ENCODE results near the gene LYRM1. TPM values are rescaled to one million over a fixed set of nuclear protein-coding genes. Genes with fewer than 3 reads are reported as not detected.
A peak's percentile ranks its signal among the peaks of the same experiment; 100 is the strongest.

Gene LYRM1
- total and polyA plus RNA-seq, 2 experiments from 2014 or later = 57.3 to 60.0 TPM

DNA sequence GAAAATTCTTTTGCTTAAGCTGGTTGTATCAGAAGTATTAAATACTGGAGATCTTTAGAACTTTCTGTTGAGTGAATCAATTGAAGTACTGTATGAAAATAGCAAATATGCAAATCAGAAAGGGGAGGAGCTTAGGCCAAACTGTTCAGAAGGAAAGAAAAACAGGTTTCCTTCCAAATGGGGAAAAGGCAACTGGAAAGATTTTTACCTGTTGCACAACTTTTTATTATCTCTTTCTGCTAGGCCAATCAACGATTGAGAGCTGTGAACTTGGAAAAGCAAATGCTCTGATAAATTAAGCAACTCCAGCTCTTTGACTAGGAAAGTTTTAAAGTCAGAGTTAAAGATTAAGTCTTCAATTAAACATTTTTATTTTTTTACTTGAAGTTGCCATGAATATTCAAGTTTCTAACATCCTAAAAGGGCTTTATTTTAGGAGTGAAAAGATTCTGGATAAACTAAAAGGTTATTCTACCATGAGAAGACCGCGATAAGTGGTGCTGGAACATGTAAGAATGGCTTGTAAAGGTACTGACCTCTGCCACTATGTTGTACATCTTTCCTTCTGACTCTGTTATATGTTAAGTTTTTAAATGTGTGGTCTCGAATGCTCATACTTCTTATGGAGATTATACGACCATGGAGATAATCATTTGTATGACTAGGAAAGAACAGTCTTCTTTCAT lies 16.9 kb upstream of the LYRM1 start:
- peaks cover 14% of the 10 kb centered on the region for H4K20me1 ChIP-seq (ENCODE audit: insufficient read depth, poor library complexity, severe bottlenecking)
- H3K27me3 ChIP-seq = no peaks in the 10 kb centered on the region
- peak overlapping the region; percentile 65 for H3K27ac ChIP-seq
- peak overlapping the region; percentile 6 for H3K4me2 ChIP-seq
- H2AFZ ChIP-seq = no peak overlapping the region
- 64% methylated on average over 5 of the region's 5 CpGs for WGBS (ENCODE audit: low lambda C conversion rate, missing lambda C conversion rate)
- no peaks in the 10 kb centered on the region for H3K9me3 ChIP-seq (ENCODE audit: low read depth)
- TF ChIP-seq EZH2phosphoT487 (IDR thresholded peaks at IDR 0.05; ENCODE audit: low read depth, severe bottlenecking, unreplicated experiment) (no peak), EZH2 (IDR thresholded peaks at IDR 0.05; ENCODE audit: borderline replicate concordance) (no peak)
- TF ChIP-seq, protein P1, sequence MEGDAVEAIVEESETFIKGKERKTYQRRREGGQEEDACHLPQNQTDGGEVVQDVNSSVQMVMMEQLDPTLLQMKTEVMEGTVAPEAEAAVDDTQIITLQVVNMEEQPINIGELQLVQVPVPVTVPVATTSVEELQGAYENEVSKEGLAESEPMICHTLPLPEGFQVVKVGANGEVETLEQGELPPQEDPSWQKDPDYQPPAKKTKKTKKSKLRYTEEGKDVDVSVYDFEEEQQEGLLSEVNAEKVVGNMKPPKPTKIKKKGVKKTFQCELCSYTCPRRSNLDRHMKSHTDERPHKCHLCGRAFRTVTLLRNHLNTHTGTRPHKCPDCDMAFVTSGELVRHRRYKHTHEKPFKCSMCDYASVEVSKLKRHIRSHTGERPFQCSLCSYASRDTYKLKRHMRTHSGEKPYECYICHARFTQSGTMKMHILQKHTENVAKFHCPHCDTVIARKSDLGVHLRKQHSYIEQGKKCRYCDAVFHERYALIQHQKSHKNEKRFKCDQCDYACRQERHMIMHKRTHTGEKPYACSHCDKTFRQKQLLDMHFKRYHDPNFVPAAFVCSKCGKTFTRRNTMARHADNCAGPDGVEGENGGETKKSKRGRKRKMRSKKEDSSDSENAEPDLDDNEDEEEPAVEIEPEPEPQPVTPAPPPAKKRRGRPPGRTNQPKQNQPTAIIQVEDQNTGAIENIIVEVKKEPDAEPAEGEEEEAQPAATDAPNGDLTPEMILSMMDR (IDR thresholded peaks at IDR 0.05; ENCODE audit: poor library complexity) = no peak
- no peaks in the 10 kb centered on the region for H3K9me2 ChIP-seq (replicated peaks; ENCODE audit: insufficient read depth)
- no peak overlapping the region for H3K4me3 ChIP-seq
- H3K36me3 ChIP-seq (replicated peaks; ENCODE audit: insufficient read depth, low read depth) = no peaks in the 10 kb centered on the region
- peak; percentile 41 for DNase-seq (ENCODE audit: low spot score)
- H3K79me2 ChIP-seq = peaks cover 84% of the 10 kb centered on the region
- peaks cover 70% of the 10 kb centered on the region for H3K4me1 ChIP-seq (ENCODE audit: insufficient read depth)

DNA sequence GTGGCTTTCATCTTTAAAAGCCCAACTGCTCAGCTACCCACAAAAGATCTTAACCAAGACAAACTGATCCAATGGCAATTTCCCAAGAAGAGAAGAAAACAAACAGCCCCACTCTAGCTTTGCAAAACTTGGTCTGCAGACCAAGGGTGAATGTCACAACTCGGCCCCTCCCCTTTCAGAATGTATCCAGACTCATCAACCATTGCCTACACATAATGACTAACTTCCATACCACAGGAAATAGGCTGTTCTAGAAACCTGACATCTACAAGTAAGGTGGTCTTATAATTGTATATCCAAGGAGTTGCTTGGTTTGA lies 16.4 kb upstream of the LYRM1 start:
- no peaks in the 10 kb centered on the region for H3K9me2 ChIP-seq (replicated peaks; ENCODE audit: insufficient read depth)
- H3K36me3 ChIP-seq (replicated peaks; ENCODE audit: insufficient read depth, low read depth) = no peaks in the 10 kb centered on the region
- peak; percentile 51 for DNase-seq (ENCODE audit: low spot score)
- TF ChIP-seq EZH2 (IDR thresholded peaks at IDR 0.05; ENCODE audit: borderline replicate concordance) (no peak), EZH2phosphoT487 (IDR thresholded peaks at IDR 0.05; ENCODE audit: low read depth, severe bottlenecking, unreplicated experiment) (no peak)
- TF ChIP-seq, protein P1 (IDR thresholded peaks at IDR 0.05; ENCODE audit: poor library complexity) = no peak
- peaks cover 14% of the 10 kb centered on the region for H4K20me1 ChIP-seq (ENCODE audit: insufficient read depth, poor library complexity, severe bottlenecking)
- H2AFZ ChIP-seq = no peak overlapping the region
- H3K27me3 ChIP-seq = no peaks in the 10 kb centered on the region
- H3K9me3 ChIP-seq (ENCODE audit: low read depth) = no peaks in the 10 kb centered on the region
- H3K4me3 ChIP-seq = no peak overlapping the region
- peak overlapping the region; percentile 6 for H3K4me2 ChIP-seq
- 62% methylated on average over 1 of the region's 1 CpG for WGBS (ENCODE audit: low lambda C conversion rate, missing lambda C conversion rate)
- peak overlapping the region; percentile 65 for H3K27ac ChIP-seq
- H3K79me2 ChIP-seq = peaks cover 89% of the 10 kb centered on the region
- peaks cover 66% of the 10 kb centered on the region for H3K4me1 ChIP-seq (ENCODE audit: insufficient read depth)

DNA sequence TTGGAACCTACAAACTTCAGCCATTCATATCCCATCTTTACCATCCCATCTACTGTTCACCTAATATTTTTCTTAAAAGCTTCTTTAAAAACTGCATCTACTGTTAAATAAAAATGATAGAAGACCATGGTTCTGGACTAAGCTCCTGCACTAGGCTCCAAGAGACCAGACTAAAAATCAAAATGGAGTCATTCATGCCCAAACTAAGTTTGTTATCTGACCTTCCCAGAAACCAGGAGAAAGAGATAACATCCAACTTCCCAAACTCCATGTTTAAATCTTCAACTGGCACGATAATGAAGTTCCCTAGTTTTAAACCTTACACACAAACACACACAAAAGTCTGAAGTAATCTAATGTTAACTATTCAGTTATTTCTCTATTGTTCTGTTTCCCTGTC lies 14.3 kb upstream of the LYRM1 start:
- peak overlapping the region; percentile 61 for H3K27ac ChIP-seq
- H3K9me3 ChIP-seq (ENCODE audit: low read depth) = no peaks in the 10 kb centered on the region
- H4K20me1 ChIP-seq (ENCODE audit: insufficient read depth, poor library complexity, severe bottlenecking) = peaks cover 17% of the 10 kb centered on the region
- H3K27me3 ChIP-seq = no peaks in the 10 kb centered on the region
- H3K9me2 ChIP-seq (replicated peaks; ENCODE audit: insufficient read depth) = no peaks in the 10 kb centered on the region
- no peak overlapping the region for H3K4me3 ChIP-seq
- WGBS (ENCODE audit: low lambda C conversion rate, missing lambda C conversion rate) = 47% methylated on average over 1 of the region's 1 CpG
- H3K4me2 ChIP-seq = no peak overlapping the region
- TF ChIP-seq, protein P1 (IDR thresholded peaks at IDR 0.05; ENCODE audit: poor library complexity) = no peak
- TF ChIP-seq EZH2phosphoT487 (IDR thresholded peaks at IDR 0.05; ENCODE audit: low read depth, severe bottlenecking, unreplicated experiment) (no peak), EZH2 (IDR thresholded peaks at IDR 0.05; ENCODE audit: borderline replicate concordance) (no peak)
- peaks cover 93% of the 10 kb centered on the region for H3K79me2 ChIP-seq
- no peak for DNase-seq (ENCODE audit: low spot score)
- H3K36me3 ChIP-seq (replicated peaks; ENCODE audit: insufficient read depth, low read depth) = no peaks in the 10 kb centered on the region
- peaks cover 52% of the 10 kb centered on the region for H3K4me1 ChIP-seq (ENCODE audit: insufficient read depth)
- no peak overlapping the region for H2AFZ ChIP-seq

Data from hepatocyte (in vitro differentiated cells).